ENCODE results near the gene SH3RF3. TPM values are rescaled to one million over a fixed set of nuclear protein-coding genes. Genes with fewer than 3 reads are reported as not detected.
"Not testable (repeated sequence)": the region's sequence is repeated elsewhere in the genome, so short reads cannot be mapped to it uniquely, and the experiment has no call there.

The SH3RF3 gene
- polyA plus RNA-seq, 12 donors, result 3.3 to 7.5 (median 4.7) TPM; not detected in 1

DNA sequence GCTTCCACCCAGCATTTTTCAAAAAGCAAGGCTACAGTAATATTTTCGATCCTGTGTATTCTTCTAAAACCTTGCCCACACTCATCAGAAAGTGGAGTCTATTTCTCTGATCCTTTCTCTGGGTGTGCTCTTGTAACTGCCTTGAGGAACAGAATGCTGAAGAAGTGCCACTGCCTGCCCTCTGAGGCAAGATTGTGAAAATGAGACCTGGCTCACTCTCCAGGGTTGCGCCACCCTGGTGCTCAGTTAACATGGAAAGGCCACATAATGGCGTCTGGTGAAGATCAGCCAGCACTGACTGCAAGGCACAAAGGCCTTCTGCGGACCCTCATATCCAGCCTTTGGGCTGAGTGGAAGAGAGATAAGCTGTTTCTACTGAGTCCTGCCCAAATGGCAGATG, 11.2 kb upstream of the SH3RF3 start:
- no peak for DNase-seq

DNA sequence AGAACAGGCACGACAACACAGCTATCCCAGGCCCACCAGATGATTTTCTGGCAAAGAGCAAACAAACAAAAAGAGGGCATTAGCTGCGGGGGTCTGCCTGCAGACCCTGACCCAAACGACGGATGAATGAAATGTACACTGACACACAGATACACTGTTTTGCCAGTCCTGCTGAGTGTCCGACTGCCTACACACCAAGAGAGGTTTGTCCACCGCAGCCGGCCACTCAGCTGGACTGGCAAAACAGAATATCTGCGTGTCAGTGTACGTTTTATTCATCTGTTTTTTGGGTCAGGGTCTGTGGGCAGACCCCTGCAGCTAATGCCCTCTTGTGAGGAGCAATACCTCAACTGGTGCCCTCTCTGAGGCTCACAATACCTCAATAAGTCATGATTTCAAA, 10.7 kb upstream of the SH3RF3 start:
- DNase-seq, result no peak

GRCh38 chr2:109120166-109120565, 8.8 kb upstream of the SH3RF3 start:
- no peak for DNase-seq

DNA sequence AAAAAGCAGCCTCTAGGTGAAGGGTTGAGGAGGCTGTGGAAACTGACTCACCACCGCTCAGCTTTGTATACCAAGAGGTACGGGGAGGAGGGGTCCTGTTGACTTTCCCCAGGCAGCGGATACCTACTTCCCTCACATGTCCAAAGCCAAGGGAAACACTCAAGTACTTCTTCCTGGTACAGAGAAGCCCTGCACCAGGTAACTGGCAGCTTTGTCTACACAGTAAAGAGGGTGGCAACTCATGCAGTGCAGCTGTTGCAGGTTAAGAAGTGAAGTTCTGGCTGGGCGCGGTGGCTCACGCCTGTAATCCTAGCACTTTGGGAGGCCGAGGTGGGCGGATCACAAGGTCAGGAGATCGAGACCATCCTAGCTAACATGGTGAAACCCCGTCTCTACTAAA, 8.3 kb upstream of the SH3RF3 start:
- not testable (repeated sequence) for DNase-seq

- DNase-seq, result no peak
Measured at GRCh38 chr2:109123586-109124201, 5.3 kb upstream of the SH3RF3 start.

GRCh38 chr2:109124982-109125592, 3.9 kb upstream of the SH3RF3 start:
- DNase-seq, result no peak

- DNase-seq, result no peak
Measured at GRCh38 chr2:109125593-109126500, 3.2 kb upstream of the SH3RF3 start.

GRCh38 chr2:109126501-109126860, 2.5 kb upstream of the SH3RF3 start:
- DNase-seq, result no peak

DNA sequence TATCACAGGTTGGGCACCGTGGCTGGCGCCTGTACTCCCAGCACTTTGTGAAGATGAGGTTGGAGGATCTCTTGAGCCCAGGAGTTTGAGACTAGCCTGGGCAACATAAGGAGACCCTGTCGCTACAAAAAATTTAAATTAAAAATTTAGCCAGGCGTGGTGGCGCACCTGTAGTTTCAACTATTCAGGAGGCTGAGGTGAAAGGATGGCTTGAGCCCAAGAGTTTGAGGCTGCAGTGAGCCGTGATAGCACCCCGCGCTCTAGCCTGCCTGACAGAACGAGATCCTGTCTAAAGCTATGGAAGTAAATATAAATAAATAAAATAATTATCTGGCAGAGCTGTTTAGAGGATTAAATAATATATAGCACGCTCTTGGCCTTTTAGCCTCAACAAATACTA, 1.4 kb upstream of the SH3RF3 start:
- no peak for DNase-seq

GRCh38 chr2:109128048-109128615, 873 bp upstream of the SH3RF3 start:
- DNase-seq, result peak; percentile 93

DNA sequence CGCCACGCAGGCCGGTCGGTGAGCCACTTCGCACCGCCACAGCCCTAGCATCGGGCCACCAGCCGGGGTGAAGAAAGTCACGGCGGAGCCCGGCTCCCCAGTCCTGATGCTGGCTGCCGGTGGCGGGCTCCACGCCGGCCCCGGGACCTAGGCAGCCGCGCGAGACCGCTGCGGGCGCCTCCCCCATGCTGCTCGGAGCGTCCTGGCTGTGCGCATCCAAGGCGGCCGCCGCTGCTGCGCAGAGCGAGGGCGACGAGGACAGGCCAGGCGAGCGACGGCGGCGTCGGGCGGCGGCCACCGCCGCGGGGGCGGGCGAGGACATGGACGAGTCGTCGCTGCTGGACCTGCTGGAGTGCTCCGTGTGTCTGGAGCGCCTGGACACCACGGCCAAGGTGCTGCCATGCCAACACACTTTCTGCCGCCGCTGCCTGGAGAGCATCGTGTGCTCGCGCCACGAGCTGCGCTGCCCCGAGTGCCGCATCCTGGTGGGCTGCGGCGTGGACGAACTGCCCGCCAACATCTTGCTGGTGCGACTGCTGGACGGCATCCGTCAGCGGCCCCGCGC, 433 bp downstream of the SH3RF3 start:
- no peak for DNase-seq

DNA sequence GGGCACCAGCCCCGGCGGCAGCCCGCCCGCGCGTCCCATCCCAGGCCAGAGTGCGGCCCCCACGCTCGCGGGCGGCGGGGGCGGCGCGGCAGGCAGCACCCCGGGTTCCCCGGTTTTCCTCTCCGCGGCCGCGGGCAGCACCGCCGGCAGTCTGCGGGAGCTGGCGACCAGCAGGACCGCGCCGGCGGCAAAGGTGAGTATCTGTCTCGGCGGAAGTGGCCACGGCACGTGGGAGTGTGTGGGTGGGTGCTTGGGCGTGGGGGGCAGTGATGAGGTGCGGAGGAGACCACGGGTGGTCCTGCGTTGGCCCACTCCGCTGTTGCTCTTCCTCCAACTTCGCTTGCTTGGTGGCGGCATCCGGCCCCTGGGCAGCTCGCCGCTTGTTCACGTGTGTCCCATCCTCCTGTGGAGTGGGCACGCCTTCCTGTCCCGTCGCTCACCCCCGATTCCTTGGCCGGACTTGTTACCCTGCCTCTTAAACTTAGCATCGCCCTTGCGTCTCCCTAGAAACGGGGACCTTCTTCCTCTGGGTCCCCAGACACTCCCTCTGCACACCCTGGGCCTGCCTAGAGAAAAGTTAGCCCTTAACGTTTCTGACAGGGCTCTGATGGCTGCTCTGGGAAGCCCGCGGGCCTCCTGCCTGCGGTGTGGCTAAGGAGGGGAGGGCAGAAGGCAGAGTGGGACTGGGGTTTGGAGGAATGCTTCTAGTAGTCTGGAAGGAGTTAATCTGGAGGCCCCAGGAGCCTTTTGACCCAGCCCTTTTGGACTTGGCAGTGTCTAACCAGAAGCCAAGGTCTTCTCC, 1.1 kb downstream of the SH3RF3 start:
- no peak for DNase-seq

- no peak for DNase-seq
Measured at GRCh38 chr2:109130723-109130995, 1.7 kb downstream of the SH3RF3 start.

GRCh38 chr2:109131777-109132176, 2.8 kb downstream of the SH3RF3 start:
- no peak for DNase-seq

- no peak for DNase-seq
Measured at GRCh38 chr2:109132626-109133025, 3.6 kb downstream of the SH3RF3 start.

- DNase-seq, result no peak
Measured at GRCh38 chr2:109133746-109134145, 4.7 kb downstream of the SH3RF3 start.

- DNase-seq, result no peak
Measured at GRCh38 chr2:109134741-109135358, 5.8 kb downstream of the SH3RF3 start.

DNA sequence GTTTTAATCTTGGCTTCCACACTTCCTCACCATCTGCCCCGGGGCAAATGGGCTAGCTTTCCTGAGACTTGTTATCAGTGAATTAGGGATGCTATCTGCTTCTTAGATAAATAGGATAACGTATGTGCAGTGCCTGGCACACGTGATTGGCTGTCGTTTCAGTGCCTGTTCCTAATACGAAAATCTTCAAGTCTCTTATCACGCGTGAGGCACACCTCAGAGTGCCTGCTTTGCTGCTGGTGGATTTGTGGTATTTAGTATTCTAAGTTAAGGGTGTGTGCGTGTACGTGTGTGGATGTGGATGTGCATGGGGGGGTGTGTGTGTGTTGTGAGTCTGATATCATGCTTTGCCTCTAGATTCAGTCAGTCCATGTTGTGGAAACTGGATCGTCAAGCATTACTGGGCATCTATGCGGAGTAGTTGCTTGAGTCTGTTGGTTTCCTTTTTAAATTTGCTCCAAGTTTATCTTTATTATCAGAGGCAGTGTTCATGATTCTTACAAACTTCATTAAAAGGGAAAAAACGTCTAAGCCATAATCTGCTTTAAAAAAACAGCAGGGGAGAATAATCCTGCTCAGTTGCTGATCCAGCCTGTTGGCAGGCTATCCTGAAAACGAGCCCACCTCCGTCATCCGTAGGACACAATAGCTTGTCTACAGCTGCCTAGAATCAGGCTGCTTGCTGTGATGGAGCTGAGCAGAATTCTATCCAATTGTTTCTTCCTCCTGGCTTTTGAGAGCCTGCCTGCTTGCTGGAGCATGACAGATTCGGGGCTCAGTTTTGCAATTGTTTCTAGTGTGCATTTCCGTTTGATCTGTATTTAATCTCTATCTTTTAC, 6.6 kb downstream of the SH3RF3 start:
- DNase-seq, result peak; percentile 72

DNA sequence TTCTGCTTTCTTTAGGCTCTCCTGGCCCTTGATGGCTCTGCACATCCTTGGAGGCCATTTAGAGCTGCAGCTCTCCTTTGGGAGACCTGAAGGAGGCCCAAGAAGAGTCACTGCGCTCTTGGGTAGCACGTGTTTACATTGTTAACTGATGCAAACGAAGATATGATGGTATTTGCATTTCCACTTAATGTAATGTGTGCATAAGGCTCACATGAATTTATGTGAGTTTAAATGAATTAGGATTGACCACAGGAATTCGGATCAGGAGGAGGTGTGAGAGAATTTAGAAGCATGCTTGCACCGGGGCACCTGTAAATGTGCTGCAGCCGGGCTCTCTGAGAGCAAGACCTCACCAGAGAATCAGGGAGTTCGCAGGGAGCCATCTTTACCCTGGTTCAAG, 7.5 kb downstream of the SH3RF3 start:
- DNase-seq, result no peak

- DNase-seq, result no peak
Measured at GRCh38 chr2:109137616-109138015, 8.6 kb downstream of the SH3RF3 start.

Measured in muscle of arm (tissue), 12 donors.